Skin epidermis (tissue), 12 donors: ENCODE measurements around the gene SLC13A2.
"Not testable (repeated sequence)": the region's sequence is repeated elsewhere in the genome, so short reads cannot be mapped to it uniquely, and the experiment has no call there.

Experiments used
- H3K27ac ChIP-seq, 21 experiments: fragments of 200-600 bp; sonication (generic) in 11 of 21; one replicate each; pipeline ENCODE4 v1.5.0; 2020; ENCODE audit warnings: mild to moderate bottlenecking in 3 of 21, inconsistent platforms in 2 of 21, moderate library complexity in 2 of 21
- H3K4me3 ChIP-seq, 7 experiments: fragments of 200-600 bp; sonication (generic) in 2 of 7; one replicate each; pipeline ENCODE4 v1.5.0; 2020; ENCODE audit warnings: inconsistent platforms in 2 of 7, mild to moderate bottlenecking in 2 of 7, moderate library complexity in 1 of 7

Gene SLC13A2, protein sequence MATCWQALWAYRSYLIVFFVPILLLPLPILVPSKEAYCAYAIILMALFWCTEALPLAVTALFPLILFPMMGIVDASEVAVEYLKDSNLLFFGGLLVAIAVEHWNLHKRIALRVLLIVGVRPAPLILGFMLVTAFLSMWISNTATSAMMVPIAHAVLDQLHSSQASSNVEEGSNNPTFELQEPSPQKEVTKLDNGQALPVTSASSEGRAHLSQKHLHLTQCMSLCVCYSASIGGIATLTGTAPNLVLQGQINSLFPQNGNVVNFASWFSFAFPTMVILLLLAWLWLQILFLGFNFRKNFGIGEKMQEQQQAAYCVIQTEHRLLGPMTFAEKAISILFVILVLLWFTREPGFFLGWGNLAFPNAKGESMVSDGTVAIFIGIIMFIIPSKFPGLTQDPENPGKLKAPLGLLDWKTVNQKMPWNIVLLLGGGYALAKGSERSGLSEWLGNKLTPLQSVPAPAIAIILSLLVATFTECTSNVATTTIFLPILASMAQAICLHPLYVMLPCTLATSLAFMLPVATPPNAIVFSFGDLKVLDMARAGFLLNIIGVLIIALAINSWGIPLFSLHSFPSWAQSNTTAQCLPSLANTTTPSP

DNA sequence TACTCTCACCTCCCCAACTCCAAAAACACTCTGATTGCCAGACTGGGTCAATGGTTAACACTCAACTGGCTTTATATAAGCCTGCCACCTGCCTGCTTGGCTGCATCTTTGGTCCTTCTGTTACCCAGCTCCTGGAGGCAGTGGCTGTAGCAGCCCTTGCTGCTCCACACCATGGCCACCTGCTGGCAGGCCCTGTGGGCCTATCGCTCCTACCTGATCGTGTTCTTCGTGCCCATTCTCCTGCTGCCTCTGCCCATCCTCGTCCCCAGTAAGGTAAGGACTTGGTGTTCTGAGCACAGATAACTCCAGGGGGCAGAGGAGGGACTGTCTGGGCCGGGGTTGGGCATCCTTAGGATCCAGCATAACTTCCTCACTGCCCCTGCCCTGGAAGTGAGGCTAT lies at the start of gene SLC13A2:
Gene SLC13A2 (plus strand): TSS at position 103 of the 400 bp plus-strand sequence. CDS start 69 bp downstream, at position 172.
- H3K27ac ChIP-seq, result peak within 1 kb of the TSS in 1 of 21 experiments; percentile 11

DNA sequence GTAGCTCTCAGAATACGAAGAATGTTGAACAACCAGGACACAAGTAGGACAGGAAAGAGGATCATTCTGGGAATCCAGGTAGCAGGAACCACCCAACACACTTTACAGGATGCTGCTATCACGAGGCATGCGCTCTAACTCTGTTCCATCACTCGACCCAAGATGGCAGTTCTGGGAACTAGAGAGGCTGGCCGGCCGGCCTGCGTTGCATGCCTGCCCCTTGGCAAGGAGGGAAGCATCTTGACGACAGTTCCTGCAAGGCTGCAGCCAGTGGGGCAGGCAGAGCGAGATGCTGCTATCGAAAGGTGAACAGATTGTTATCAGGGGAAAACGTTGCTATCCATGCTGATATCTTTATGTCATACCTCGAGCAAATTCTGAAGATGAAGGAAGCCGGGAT lies 48.2 kb upstream of the SLC13A2 start:
- Histone ChIP-seq H3K27ac (no peak overlapping the region), H3K4me3 (no peak overlapping the region)

More for the DNA sequence above, at the start of gene SLC13A2:
- no peak within 1 kb of the TSS for H3K4me3 ChIP-seq

DNA sequence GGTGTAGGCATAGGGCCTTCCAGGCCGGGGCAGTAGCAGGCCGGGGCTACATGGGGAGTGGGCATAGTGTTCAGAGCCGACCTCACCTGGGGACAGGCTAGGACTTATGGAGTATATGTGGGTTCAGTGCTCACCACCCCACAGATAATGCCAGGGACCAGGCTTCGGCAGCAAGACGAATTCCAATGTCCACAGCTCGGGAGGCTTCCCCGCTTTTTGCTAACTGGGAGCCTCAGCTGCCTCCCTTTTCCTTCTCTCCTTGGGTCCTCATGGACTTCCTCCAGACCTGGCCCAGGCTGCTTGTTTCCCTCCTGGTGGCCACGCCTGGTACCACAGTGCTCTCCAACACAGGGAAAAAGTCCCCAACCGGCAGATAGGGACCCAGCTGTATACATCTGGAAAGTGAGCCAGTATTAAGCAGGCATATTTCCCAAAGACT lies 47.3 kb upstream of the SLC13A2 start:
- no peak overlapping the region for H3K27ac ChIP-seq

DNA sequence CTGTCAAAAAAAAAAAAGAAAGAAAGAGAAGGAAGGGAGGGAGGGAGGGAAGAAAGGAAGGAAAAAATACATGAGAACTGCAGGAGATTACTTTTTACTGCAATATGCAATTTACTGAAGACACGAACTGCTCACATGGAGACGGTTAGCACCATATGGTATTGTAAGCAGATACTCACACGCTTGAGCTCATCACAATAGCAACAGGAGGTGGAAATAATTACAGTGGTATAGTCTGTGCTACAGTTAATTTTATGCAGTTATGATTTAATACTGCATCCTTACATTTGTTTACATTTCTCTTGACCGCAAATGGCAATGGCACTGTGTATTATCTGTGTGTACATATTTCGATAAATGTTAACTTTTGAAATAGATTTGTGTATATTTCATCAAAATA lies 46.1 kb upstream of the SLC13A2 start:
- no peak overlapping the region for H3K4me3 ChIP-seq

More for the DNA sequence above, 47.3 kb upstream of the SLC13A2 start:
- H3K4me3 ChIP-seq, result no peak overlapping the region

DNA sequence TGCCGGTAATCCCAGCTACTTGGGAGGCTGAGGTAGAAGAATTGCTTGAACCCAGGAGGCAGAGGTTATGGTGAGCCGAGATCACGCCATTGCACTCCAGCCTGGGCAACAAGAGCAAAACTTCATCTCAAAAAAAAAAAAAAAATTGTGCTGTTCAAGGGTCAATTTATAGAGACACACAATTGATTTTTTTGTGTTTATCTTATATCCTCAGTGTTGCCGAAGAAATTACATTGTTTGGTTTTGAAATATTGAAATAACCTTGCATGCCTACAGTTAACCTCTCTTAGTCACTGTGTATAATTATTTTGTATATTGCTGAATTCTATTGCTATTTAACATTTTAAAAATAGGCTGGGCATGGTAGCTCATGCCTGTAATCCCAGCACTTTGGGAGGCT lies 45.5 kb upstream of the SLC13A2 start:
- not testable (repeated sequence) for H3K4me3 ChIP-seq, H3K27ac ChIP-seq

More for the DNA sequence above, 46.1 kb upstream of the SLC13A2 start:
- H3K27ac ChIP-seq, result no peak overlapping the region

DNA sequence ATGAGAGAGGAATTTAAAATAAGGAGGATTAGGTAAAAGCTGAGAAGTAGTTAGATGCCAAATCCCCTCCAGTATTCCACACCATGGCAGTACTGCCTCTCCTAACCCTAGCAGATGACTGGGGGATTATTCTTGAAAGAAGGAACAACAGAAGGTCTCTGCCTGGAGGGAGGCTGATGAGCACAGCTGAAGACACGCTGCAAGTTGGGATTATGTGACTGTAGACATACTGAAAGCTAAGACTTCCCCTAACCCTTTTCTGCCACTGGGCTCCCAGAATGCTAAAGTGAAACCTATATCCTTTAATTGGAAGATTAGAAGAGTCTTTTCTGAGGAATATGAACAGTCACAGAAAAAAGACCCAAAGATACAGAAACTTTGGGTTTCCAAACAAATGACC lies 39.7 kb upstream of the SLC13A2 start:
- H3K4me3 ChIP-seq, result no peak overlapping the region

DNA sequence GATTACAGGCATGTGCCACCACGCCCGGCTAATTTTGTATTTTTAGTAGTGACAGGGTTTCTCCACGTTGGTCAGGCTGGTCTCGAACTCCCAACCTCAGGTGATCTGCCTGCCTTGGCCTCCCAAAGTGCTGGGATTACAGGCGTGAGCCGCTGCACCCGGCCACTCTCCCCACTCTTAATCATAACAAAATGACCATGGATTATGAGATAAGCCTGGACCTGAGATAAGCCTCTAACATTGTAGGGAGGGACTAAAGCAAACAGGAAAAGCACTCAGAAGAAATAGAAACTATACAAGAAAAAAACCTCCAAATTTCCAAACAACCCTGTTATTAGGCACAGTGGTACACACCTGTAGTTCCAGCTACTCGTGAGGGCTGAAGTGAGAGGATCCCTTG lies 39.1 kb upstream of the SLC13A2 start:
- H3K4me3 ChIP-seq, result not testable (repeated sequence)

More for the DNA sequence above, 39.7 kb upstream of the SLC13A2 start:
- no peak overlapping the region for H3K27ac ChIP-seq

DNA sequence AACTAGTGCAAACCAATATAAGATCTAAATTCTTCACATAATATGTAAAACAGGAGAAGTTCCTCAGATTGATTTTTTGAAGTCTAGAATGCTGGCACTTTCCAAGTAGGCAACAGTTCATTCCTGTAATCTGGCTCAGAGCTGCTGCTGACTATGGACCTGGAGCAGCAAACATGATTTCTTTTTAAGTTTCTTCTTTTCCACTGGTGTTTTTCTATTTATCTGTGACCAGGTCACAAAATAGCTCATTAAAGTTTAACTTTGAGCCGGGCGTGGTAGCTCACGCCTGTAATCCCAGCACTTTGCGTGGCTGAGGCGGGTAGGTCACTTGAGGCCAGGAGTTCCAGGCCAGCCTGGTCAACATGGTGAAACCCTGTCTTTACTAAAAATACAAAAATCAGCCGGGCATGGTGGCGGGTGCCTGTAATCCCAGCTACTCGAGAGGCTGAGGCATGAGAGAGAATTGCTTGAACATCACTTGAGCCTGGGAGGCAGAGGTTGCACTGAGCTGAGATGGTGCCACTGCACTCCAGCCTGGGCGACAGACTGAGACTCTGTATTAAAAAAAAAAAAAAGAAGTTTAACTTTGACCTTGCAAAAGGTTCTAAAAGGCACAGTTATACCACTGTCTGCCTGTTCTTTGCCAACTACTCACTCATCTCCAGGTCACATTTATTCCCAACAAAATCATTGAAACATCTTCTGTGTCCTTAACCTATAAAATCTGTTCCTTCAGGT lies 29.4 kb upstream of the SLC13A2 start:
- Histone ChIP-seq H3K4me3 (no peak overlapping the region), H3K27ac (no peak overlapping the region)

More for the DNA sequence above, 39.1 kb upstream of the SLC13A2 start:
- not testable (repeated sequence) for H3K27ac ChIP-seq

DNA sequence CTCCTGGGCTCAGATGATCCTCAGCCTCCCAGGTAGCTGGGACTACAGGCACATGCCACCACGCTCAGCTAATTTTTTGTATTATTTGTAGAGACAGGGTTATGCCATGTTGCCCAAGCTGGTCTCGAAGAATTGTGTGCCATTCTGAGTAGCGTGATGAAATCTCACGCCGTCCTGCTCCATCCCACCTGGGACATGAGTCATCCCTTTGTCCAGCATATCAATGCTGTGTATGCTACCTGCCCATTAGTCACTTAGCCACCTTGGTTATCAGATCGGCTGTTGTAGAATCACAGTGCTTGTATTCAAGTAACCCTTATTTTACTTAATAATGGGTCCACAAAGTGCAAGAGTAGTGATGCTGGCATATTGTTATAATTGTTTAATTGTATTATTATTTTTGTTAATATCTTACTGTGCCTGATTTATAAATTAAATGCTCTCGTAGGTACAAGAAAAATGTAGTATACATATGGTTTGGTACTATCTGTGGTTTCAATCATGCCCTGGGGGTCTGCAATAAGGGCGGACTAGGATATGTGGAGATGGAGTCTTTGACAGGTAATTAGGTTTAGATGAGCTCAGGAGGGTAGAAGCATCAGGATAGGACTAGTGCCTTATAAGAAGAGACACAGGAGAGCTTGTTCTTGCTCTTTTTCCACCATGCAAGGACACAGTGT lies 26.6 kb upstream of the SLC13A2 start:
- H3K27ac ChIP-seq, result no peak overlapping the region
- no peak overlapping the region for H3K4me3 ChIP-seq

DNA sequence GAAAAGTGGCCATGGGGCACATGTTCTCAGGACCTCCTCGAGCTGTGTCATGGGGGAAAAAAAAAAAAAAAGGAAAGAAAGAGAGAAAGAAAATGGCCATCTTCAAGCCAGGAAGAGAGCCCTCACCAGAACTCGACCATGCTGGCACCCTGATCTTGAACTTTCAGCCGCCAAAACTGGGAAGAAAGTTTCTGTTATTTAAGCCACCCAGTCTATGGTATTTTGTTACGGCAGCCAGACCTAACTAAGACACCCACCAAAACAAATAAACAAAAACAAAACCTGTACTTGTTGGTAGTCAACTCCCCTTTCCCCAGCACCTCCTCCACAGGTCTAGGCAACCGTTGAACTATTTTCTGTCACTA lies 26.1 kb upstream of the SLC13A2 start:
- Histone ChIP-seq H3K4me3 (no peak overlapping the region), H3K27ac (no peak overlapping the region)

DNA sequence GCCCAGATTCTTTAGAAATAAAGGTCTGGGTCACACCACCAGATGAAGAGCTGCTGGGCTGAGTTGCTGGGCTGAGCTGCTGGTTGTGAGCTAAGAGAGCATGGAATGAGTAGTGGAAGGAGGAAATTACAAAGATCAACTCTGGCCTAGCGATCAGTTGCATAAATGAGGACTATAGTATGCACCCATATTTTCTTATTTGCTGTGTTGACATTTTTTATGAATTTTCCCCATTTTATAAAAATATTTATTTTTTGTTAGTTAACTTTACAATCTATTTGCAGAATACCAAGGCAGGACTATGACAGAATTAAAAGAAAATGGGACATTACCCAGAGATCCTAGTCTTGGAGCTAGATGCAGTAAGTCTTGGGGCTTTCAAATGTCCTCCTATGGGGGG lies 23.6 kb upstream of the SLC13A2 start:
- Histone ChIP-seq H3K27ac (no peak overlapping the region), H3K4me3 (no peak overlapping the region)

DNA sequence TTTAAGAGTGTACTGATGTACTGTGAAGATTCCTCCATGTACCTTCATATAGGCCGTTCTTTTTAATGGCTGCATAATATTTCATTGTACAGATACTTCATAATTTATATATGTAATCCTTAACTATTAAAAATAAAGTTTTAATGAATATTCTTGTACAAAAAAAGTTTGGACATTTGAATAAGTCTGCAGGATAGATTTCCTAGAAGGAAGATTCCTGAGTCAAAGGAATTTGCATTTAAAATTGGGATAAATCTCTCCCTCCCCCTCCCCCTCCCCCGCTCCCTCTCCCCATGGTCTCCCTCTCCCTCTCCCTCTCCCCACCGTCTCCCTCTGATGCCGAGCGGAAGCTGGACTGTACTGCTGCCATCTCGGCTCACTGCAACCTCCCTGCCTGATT lies 15.6 kb upstream of the SLC13A2 start:
- no peak overlapping the region for H3K27ac ChIP-seq
- no peak overlapping the region for H3K4me3 ChIP-seq

DNA sequence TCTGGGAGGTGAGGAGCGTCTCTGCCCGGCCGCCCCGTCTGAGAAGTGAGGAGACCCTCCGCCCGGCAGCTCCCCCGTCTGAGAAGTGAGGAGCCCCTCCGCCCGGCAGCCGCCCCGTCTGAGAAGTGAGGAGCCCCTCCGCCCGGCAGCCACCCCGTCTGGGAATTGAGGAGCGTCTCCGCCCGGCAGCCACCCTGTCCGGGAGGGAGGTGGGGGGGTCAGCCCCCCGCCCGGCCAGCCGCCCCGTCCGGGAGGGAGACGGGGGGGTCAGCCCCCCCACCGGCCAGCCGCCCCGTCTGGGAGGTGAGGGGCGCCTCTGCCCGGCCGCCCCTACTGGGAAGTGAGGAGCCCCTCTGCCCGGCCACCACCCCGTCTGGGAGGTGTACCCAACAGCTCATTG lies 14.6 kb upstream of the SLC13A2 start:
- not testable (repeated sequence) for H3K27ac ChIP-seq, H3K4me3 ChIP-seq

DNA sequence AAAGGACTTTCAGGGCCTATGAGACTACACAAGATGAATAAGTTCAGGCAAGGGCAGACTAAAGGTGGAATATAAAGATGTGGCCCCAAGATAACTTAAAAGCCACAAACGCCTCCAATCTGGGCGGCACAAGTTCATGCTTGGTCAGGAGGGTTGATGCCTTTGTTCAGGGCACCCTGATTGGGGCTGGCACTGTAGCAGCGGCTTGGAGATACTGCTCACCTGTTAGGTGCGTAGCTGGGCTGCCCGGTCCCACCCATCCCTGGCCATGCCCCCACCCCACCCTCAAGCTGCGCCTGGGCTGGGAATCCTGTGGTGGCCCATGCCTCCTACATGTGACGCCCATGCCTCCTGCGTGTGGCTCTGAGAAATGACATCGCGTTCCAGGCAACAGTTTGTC lies 12.5 kb upstream of the SLC13A2 start:
- no peak overlapping the region for H3K4me3 ChIP-seq
- no peak overlapping the region for H3K27ac ChIP-seq

DNA sequence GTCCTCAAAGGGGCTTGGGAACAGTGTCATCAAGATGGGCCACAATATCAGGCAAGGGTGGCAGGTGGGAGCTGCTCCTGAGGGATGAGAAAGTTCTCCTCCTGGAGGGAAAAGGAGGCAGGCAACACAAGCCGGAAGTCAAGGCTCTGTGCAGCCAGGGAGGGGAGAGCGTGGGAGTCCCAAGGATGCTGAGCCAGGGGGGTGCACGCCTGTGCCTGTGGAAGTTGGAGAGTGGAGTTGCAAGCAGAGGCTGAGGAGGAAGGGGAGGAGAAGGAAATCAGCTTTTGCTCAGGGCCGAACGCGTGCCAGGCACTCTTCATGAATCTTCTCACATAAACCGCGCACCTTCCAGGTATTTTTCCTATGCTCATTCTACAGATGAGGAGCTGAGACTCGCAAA lies 7.4 kb upstream of the SLC13A2 start:
- Histone ChIP-seq H3K4me3 (no peak overlapping the region), H3K27ac (no peak overlapping the region)

DNA sequence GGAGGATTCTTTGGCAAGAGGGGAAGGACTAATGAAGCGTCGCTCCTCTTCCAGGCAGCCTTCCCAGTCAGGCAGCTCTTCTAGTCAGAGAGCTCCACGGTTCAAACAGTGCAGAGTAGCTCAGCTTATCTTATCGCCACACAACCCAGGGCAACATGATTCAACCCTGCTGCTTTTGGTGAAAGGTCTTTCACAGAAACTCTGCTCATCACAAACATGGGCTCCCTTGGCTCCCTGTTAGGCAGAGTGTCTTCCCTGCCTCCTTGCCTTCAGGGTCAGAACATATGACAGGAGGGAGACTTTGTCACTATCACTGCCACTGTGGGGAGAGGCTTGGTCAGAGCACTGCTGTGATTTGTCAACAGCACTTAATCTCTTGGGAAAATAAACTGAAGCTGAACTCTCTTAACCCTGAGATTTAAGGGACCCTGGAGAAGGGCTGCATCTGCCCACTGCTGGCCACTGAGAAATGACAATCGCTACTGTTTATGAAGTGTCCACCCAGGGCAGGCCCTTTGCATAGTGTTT lies 6.9 kb upstream of the SLC13A2 start:
- no peak overlapping the region for H3K27ac ChIP-seq

DNA sequence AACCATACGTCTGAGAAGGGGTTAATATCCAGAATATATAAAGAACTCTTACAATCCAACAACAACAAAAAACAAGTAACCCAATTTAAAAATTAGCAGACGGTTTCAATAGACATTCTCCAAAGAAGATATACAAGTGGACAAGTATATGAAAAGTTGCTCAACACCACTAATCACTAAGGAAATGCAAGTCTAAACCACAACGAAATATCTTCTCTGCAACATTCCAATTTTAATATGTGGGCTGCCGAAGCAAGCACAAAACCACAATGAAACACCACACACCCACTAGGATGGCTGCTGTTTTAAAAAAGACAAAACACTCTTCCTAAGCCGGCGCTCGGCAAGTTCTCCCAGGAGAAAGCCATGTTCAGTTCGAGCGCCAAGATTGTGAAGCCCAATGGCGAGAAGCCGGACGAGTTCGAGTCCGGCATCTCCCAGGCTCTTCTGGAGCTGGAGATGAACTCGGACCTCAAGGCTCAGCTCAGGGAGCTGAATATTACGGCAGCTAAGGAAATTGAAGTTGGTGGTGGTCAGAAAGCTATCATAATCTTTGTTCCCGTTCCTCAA lies 5.9 kb upstream of the SLC13A2 start:
- Histone ChIP-seq H3K4me3 (no peak overlapping the region), H3K27ac (no peak overlapping the region)

More for the DNA sequence above, 6.9 kb upstream of the SLC13A2 start:
- H3K4me3 ChIP-seq, result no peak overlapping the region

DNA sequence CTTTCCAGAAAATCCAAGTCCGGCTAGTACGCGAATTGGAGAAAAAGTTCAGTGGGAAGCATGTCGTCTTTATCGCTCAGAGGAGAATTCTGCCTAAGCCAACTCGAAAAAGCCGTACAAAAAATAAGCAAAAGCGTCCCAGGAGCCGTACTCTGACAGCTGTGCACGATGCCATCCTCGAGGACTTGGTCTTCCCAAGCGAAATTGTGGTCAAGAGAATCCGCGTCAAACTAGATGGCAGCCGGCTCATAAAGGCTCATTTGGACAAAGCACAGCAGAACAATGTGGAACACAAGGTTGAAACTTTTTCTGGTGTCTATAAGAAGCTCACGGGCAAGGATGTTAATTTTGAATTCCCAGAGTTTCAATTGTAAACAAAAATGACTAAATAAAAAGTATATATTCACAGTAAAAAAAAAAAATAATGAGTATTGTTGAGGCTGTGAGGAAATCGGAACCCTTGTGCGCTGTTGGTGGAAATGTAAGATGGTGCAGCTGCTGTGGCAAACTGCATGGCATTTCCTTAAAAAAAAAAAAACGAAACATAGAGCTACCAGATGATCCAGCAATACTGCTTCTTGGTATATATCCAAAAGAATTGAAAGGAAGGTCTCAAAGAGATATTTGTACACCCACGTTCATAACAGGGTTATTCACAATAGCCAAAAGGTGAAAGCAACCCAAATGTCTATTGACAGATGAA lies 5.3 kb upstream of the SLC13A2 start:
- not testable (repeated sequence) for H3K27ac ChIP-seq, H3K4me3 ChIP-seq

DNA sequence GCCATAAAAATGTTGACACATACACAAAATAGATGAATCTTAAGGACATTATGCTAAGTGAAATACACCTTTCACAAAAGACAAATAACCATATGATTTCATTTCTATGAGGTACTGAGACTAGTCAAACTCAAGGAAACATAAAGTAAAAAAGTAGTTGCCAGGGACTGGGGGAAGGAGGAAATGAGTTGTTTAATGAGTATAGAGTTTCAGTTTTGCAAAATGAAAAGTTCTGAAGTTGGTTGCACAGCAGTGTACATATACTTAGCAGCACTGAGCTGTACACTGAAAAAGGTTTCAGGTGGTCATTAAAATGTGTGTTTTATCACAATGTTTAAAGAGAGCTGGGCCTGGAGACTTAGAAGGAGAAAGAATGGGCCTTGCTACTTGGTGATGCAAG lies 4.7 kb upstream of the SLC13A2 start:
- no peak overlapping the region for H3K27ac ChIP-seq
- H3K4me3 ChIP-seq, result no peak overlapping the region
